ENCODE data around the gene CMTM2.

The CMTM2 gene

DNA sequence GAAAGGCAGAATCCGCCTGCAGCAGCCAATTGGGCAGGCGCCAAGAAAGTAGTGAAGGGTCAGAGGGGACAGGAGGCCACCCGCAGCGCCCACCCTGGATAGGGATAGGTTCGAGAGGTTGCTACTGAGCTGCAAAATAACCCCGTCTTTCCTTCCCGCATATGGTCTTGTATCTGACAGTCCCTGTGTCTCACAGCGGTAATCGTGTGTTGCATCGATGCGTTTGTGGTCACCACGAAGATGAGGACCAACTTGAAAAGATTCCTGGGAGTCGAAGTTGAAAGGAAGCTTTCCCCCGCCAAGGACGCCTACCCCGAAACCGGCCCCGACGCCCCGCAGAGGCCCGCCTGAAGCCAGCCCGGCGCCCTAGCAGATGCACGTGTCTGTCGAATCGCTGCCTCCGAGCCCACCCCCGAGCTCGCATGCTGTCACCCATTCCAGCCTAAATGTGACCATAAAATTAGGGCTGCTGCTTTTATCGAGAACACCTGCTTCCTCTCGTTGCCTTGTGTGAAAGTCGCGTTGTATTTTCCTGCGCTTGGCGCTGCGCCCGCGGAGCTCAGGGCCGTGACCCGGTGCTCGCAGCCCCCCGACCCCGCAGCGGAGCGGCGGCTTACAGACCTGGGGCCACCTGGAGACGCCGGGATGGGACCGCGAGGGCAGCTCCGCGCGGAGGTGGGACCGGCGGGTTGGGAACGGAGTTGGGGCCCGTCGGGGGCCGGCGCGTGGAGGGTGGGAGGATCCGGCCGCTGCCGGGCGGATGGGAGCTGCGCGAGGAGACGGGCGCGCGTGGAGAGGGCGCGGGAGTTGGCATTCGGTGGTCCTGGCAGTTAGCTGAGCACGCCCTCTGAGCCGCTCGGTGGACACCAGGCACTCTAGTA lies at the start of gene CMTM2:
TSS of gene CMTM2 (plus strand) at position 813 of the 881 bp plus-strand sequence. CDS start 145 bp downstream, outside the sequence.
- no peak for DNase-seq

GRCh38 chr16:66529475-66529874 lies 49.8 kb upstream of the CMTM2 start:
- DNase-seq = no peak

DNA sequence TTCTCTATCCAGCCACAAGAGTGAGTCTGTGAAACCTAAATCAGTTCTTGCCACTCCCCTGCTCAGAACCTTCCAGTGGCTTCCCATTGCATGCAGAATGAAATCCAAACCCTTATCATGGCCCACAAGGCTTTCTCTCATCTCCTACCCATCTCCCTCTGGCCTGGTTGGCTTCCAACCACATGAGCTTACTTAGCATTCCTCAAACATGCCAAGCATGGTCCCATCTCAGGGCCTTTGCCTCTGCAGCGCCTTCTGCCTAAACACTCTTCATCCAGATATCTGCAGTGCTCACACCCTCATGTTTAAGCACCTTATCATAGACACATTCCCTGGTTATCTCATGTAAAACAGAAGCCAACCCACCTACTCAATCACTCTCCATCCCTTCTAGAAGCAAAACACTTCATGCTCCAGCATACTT lies 44.9 kb upstream of the CMTM2 start:
- no peak for DNase-seq

- DNase-seq = no peak
Observed at GRCh38 chr16:66536525-66536924, 42.7 kb upstream of the CMTM2 start.

GRCh38 chr16:66537236-66537635 lies 42.0 kb upstream of the CMTM2 start:
- DNase-seq = no peak

- no peak for DNase-seq
Observed at GRCh38 chr16:66538910-66539309, 40.4 kb upstream of the CMTM2 start.

- DNase-seq = no peak
Observed at GRCh38 chr16:66539623-66540469, 39.4 kb upstream of the CMTM2 start.

- no peak for DNase-seq
Observed at GRCh38 chr16:66541388-66542355, 37.6 kb upstream of the CMTM2 start.

GRCh38 chr16:66542396-66542795 lies 36.9 kb upstream of the CMTM2 start:
- DNase-seq = no peak

- no peak for DNase-seq
Observed at GRCh38 chr16:66543541-66543940, 35.7 kb upstream of the CMTM2 start.

- no peak for DNase-seq
Observed at GRCh38 chr16:66544016-66544757, 35.1 kb upstream of the CMTM2 start.

DNA sequence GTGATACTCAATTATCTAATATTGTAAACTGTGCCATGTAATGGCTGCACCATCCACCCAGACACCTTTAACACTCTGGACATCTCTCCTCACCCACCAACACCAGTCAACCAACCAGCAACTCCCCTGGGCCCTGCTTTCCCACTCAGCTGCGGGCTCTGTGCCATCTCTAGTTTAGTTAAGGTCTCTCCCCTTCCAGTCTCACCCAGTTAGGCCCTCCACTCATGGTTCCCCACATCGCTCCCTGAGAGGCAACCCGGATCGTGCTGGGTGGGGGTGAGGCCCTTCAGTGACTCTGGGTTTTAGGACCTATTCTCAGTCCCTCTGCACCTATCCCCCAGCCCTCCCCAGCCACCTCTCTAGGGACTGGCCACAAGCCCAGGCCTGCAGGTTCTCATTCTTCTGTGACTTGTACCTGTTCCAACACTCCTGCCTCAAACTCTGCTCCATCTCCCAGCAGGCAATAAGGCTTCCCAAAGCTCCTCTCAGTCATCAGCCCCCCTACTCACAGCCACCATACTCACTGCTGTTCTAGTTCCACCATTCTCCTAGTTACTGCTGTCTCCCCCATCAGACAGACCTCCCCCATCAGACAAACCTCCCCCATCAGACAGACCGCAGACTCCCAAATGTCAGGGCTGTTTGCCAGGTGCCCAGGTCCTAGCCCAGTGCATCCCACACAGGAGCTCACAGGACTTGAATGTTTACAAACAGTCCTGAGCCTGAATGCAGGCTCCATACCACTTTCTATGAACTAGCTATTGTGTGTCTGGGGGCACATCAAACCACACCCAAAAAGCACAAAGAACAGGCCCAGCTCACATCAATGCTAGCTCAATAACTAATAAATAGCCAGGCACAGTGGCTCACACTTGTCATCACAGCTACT lies 31.9 kb upstream of the CMTM2 start:
- DNase-seq = no peak

- no peak for DNase-seq
Observed at GRCh38 chr16:66548068-66548467, 31.2 kb upstream of the CMTM2 start.

GRCh38 chr16:66548868-66549267 lies 30.4 kb upstream of the CMTM2 start:
- DNase-seq = no peak

GRCh38 chr16:66549284-66550131 lies 29.8 kb upstream of the CMTM2 start, which contains the start of gene TK2:
TK2 (minus strand) TSS chr16:66550122; CDS start chr16:66550061, 61 bp downstream.
- no peak for DNase-seq

- no peak for DNase-seq
Observed at GRCh38 chr16:66551348-66551759, 27.9 kb upstream of the CMTM2 start.

DNA sequence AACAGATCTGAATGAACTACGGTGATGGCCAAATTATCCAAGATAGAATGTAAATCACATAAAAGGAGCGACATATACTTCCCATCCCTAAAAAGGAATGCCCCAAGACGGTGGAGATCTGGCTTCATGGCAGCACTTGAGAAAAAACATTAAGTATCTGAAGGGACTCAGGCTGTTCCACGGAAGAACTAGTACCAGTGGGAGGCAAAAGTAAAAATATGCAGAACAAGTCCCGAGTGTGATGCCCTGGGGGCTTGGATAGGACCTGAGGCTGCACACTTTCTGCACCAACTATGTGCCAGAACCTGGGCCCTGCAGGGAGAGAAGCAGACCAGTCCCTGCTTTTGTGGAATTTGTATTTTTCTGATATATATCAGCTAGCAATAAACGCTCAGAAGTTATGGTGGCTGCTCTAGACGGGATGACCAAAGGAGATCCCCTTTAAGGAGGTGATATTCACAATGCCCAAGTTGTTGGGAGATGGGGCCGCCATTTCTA lies 27.4 kb upstream of the CMTM2 start:
- DNase-seq = no peak

DNA sequence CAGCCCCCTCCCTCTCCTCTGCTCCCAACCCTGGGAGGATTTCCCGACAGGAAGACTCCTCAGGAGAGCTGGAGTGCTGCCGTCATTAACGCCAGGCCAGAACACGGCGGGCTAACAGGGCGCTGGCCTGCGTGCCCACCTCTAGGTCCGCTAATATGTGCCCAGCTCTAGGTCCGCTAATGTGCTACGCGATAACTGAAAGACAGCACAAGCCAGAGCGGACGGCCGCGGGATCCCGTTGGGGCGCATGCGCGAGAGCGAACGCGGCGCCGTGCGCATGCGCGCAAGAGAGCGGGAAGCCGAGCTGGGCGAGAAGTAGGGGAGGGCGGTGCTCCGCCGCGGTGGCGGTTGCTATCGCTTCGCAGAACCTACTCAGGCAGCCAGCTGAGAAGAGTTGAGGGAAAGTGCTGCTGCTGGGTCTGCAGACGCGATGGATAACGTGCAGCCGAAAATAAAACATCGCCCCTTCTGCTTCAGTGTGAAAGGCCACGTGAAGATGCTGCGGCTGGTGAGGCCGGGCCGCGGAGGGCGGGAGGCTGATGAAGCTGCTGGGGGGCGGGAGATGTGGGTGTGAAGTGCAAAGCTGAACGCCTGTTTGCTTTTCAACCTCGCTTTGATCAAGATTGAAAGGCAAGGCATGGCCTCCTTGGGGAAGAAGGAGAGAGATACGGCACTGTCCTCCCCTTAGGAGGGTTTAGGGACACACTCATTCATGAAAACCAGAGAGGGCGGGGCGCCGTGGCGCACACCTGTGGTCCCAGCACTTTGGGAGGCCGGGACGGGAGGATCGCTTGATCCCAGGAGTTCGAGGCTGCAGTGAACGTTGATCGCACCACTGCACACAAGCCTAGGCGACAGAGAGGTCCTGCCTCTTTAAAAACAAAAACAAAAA lies 26.7 kb upstream of the CMTM2 start, which contains the start of gene CKLF:
TSS of gene CKLF (plus strand) at position 291 of the 892 bp plus-strand sequence. CDS start at position 431, 140 bp downstream.
- DNase-seq = peak; percentile 52 to 85
